ENCODE data around the gene TBC1D1.

DNA sequence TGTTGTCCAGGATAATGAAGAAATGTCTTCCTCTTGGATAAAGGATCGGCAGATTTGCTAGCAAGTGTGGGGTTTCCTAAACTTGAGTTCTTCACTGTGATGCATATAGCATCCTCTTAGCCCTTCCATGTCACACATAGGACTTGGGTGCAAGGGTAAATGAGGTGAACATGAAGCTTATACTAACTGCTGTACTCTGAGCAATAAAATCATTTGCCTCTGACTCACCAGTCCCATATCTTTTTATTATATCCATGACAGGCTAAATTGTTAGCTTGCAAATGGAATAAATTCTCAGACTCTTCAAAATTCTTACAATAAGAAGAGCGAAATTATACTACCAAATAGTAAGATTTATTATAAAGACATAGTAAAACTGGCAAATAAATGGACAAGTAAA is 14.7 kb upstream of the TBC1D1 start:
- TF ChIP-seq POLR2AphosphoS5 (IDR thresholded peaks at IDR 0.05; ENCODE audit: insufficient read depth in 1 of 2, low read depth in 1 of 2) (no peak), CTCF (IDR thresholded peaks at IDR 0.05) (no peak)

Measured in vagina (tissue), 2 donors.